Activated naive CD8-positive, alpha-beta T cell treated with anti-CD3 and anti-CD28 coated beads, Interleukin-2, amount 50 U/mL, for 24 hours (primary cell): ENCODE data around the gene RNF144A.

Experiments used
- ATAC-seq: fragments of 150-1000 bp; cut with Tn5 transposase; one replicate; pipeline ENCODE4 v1.10.0; 2021
- DNase-seq: peaks from one replicate; pipeline ENCODE4 v3.0.0; 2021
- H3K27ac Mint-ChIP-seq: one replicate; pipeline ENCODE4 v1.8.0; 2021; ENCODE audit warnings: mild to moderate bottlenecking, mixed read lengths
- H3K27me3 Mint-ChIP-seq: one replicate; pipeline ENCODE4 v1.8.0; 2021; ENCODE audit warnings: mixed read lengths
- H3K36me3 Mint-ChIP-seq: one replicate; pipeline ENCODE4 v1.8.0; 2021; ENCODE audit warnings: low read depth, mixed read lengths
- H3K4me1 Mint-ChIP-seq: one replicate; pipeline ENCODE4 v1.8.0; 2021; ENCODE audit warnings: mixed read lengths
- H3K4me3 Mint-ChIP-seq: one replicate; pipeline ENCODE4 v1.8.0; 2021; ENCODE audit warnings: mild to moderate bottlenecking, moderate library complexity, mixed read lengths
- H3K9me3 Mint-ChIP-seq: one replicate; pipeline ENCODE4 v1.8.0; 2021; ENCODE audit warnings: mixed read lengths

RNF144A gene

GRCh38 chr2:7023542-7023941 lies 106.3 kb downstream of the RNF144A start:
- no peak for ATAC-seq
- no peak overlapping the region for H3K27ac Mint-ChIP-seq
- H3K4me1 Mint-ChIP-seq = no peaks in the 10 kb centered on the region
- DNase-seq = no peak
- H3K27me3 Mint-ChIP-seq = no peaks in the 10 kb centered on the region
- H3K4me3 Mint-ChIP-seq = no peak overlapping the region
- no peaks in the 10 kb centered on the region for H3K9me3 Mint-ChIP-seq
- H3K36me3 Mint-ChIP-seq = peaks cover 10% of the 10 kb centered on the region

DNA sequence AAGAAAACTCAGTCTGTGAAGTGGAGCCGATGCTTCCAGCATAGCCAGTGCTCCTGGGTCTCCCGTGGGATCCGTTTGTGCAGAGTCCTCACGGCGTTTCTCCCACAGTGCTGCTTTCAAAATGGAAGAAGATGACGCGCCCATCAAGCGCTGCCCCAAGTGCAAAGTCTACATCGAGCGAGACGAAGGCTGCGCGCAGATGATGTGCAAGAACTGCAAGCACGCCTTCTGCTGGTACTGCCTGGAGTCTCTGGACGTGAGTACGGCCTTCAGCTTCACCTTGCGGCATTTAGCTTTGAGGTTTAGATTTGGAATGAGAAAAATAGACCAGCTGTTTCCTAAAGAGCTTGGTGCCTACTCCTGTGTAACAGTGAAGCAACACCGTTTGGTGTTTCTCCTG lies 107.0 kb downstream of the RNF144A start:
- Mint-ChIP-seq H3K4me3 (no peak overlapping the region), H3K9me3 (no peaks in the 10 kb centered on the region), H3K4me1 (no peaks in the 10 kb centered on the region), H3K27me3 (no peaks in the 10 kb centered on the region), H3K36me3 (peaks cover 9% of the 10 kb centered on the region), H3K27ac (no peak overlapping the region)
- ATAC-seq = no peak
- DNase-seq = no peak

- Mint-ChIP-seq H3K4me3 (no peak overlapping the region), H3K36me3 (peaks cover 6% of the 10 kb centered on the region), H3K9me3 (no peaks in the 10 kb centered on the region), H3K4me1 (no peaks in the 10 kb centered on the region), H3K27ac (no peak overlapping the region), H3K27me3 (no peaks in the 10 kb centered on the region)
- ATAC-seq (no peak), DNase-seq (no peak)
These were observed 107.9 kb downstream of the RNF144A start for GRCh38 chr2:7025082-7025481.

- H3K27ac Mint-ChIP-seq = no peak overlapping the region
- ATAC-seq (no peak), DNase-seq (no peak)
- H3K36me3 Mint-ChIP-seq = peaks cover 8% of the 10 kb centered on the region
- no peaks in the 10 kb centered on the region for H3K9me3 Mint-ChIP-seq
- no peak overlapping the region for H3K4me3 Mint-ChIP-seq
- H3K27me3 Mint-ChIP-seq = no peaks in the 10 kb centered on the region
- peaks cover 2% of the 10 kb centered on the region for H3K4me1 Mint-ChIP-seq
These were observed 109.5 kb downstream of the RNF144A start for GRCh38 chr2:7026742-7027141.

DNA sequence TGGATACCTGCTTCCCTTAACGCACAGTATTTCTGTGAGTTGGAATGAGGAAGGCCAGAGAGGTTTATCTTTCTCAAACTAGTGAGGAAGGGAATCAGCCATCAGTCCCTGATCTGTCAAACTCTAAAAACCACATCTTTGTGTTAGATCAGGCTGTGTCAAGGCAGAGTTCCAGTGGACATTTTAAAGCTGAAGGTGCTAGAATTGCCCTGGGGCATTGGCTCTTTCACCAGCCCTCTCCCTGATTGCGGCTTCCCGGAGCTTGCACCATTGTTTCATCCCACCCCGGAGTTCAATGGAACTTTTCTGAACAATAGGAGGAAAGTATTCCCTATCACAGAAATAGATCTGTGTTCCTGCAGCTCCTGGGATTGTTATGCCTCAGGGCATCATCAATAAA lies 110.2 kb downstream of the RNF144A start:
- no peak overlapping the region for H3K4me3 Mint-ChIP-seq
- H3K4me1 Mint-ChIP-seq = peaks cover 2% of the 10 kb centered on the region
- no peak overlapping the region for H3K27ac Mint-ChIP-seq
- ATAC-seq (no peak), DNase-seq (no peak)
- no peaks in the 10 kb centered on the region for H3K27me3 Mint-ChIP-seq
- H3K9me3 Mint-ChIP-seq = no peaks in the 10 kb centered on the region
- H3K36me3 Mint-ChIP-seq = peaks cover 9% of the 10 kb centered on the region

GRCh38 chr2:7027956-7028655 lies 110.9 kb downstream of the RNF144A start:
- Mint-ChIP-seq H3K36me3 (peaks cover 11% of the 10 kb centered on the region), H3K4me1 (peaks cover 2% of the 10 kb centered on the region), H3K27me3 (no peaks in the 10 kb centered on the region), H3K9me3 (no peaks in the 10 kb centered on the region), H3K4me3 (no peak overlapping the region), H3K27ac (peak overlapping the region; percentile 9)
- ATAC-seq (no peak), DNase-seq (no peak)

DNA sequence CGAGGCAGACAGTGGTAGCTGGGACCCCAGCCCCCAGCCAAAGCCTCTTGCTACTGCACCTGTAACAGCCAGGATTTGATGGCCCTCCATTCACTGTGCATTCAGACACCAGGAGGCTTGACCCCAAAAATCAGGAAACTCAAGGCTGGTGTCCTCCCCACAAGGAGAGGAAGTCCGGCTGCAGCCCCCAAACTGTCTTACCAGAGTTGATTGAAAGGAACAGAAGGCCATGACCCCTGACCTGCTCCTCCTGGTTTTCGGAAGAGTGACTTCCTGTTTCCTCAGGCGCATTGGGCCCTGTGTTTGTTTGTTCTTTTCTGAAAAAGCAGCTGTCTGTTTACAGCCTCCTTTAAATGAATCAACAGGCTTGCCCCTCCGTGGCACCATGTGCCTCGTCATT lies 111.6 kb downstream of the RNF144A start:
- H3K36me3 Mint-ChIP-seq = peaks cover 14% of the 10 kb centered on the region
- H3K27ac Mint-ChIP-seq = peak overlapping the region; percentile 9
- ATAC-seq (no peak), DNase-seq (no peak)
- H3K4me1 Mint-ChIP-seq = peaks cover 2% of the 10 kb centered on the region
- H3K27me3 Mint-ChIP-seq = no peaks in the 10 kb centered on the region
- H3K4me3 Mint-ChIP-seq = no peak overlapping the region
- H3K9me3 Mint-ChIP-seq = no peaks in the 10 kb centered on the region

GRCh38 chr2:7029291-7030059 lies 112.3 kb downstream of the RNF144A start:
- ATAC-seq (no peak), DNase-seq (no peak)
- Mint-ChIP-seq H3K9me3 (no peaks in the 10 kb centered on the region), H3K4me3 (no peak overlapping the region), H3K27ac (no peak overlapping the region), H3K4me1 (peaks cover 2% of the 10 kb centered on the region), H3K27me3 (no peaks in the 10 kb centered on the region), H3K36me3 (peaks cover 14% of the 10 kb centered on the region)

DNA sequence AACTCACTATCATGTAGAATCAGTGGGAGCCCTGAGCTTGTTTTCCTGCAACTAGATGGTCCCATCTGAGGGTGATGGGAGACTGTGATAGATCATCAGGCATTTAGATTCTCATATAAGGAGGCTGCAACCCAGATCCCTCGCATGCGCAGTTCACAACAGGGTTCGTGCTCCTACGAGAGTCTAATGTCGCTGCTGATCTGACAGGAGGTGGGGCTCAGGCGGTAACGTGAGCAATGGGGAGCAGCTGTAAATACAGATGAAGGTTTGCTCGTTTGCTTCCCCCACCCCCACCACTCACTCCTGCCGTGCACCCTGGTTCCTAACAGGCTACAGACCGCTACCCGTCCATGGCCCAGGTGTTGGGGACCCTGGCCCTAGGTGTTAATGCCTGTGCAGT lies 113.6 kb downstream of the RNF144A start:
- no peak for DNase-seq
- H3K9me3 Mint-ChIP-seq = no peaks in the 10 kb centered on the region
- no peak overlapping the region for H3K4me3 Mint-ChIP-seq
- no peaks in the 10 kb centered on the region for H3K27me3 Mint-ChIP-seq
- peaks cover 2% of the 10 kb centered on the region for H3K4me1 Mint-ChIP-seq
- peaks cover 15% of the 10 kb centered on the region for H3K36me3 Mint-ChIP-seq
- no peak overlapping the region for H3K27ac Mint-ChIP-seq
- ATAC-seq = no peak

DNA sequence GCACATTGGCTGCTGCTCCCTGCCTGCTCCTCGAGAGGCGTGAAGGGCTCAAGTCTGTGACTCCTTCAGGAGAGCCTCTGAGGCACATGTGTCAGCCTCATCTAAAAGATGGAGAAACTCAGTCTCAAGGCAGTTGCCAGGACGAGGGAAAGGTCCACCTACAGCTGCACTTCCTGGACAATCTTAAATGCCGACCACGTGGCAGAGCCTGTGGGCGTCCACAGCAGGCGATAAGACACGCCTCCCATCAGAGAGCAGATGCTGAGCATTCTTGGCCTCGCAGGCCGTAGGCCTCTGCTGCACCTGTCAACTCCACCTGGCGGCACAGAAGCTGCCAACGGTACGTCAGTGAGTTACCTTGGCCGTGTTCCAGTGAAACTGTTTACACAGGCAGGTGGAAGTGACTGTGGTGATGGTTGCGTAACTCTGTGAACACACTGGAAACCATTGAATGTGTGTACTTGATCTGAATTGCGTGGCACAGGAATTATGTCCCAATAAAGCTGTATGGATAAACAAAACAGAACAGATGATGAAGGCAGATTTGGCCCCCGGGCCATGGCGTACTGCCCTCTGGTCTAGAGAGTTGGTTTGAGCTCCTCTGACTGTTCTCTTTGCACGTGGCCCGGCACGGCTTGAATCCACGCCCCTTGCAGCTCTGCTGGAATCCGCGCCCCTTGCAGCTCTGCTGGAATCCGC lies 114.5 kb downstream of the RNF144A start:
- no peak for DNase-seq

GRCh38 chr2:7032371-7032770 lies 115.2 kb downstream of the RNF144A start:
- ATAC-seq = no peak
- no peak for DNase-seq
- Mint-ChIP-seq H3K4me3 (no peak overlapping the region), H3K27ac (no peak overlapping the region), H3K36me3 (peaks cover 18% of the 10 kb centered on the region), H3K27me3 (no peaks in the 10 kb centered on the region), H3K9me3 (no peaks in the 10 kb centered on the region), H3K4me1 (peaks cover 2% of the 10 kb centered on the region)

More for the DNA sequence above, 114.5 kb downstream of the RNF144A start:
- no peak for ATAC-seq
- peaks cover 17% of the 10 kb centered on the region for H3K36me3 Mint-ChIP-seq
- no peaks in the 10 kb centered on the region for H3K9me3 Mint-ChIP-seq
- no peaks in the 10 kb centered on the region for H3K27me3 Mint-ChIP-seq
- no peak overlapping the region for H3K27ac Mint-ChIP-seq
- H3K4me3 Mint-ChIP-seq = no peak overlapping the region
- peaks cover 2% of the 10 kb centered on the region for H3K4me1 Mint-ChIP-seq

GRCh38 chr2:7033136-7033960 lies 116.1 kb downstream of the RNF144A start:
- Mint-ChIP-seq H3K27ac (no peak overlapping the region), H3K4me1 (peaks cover 2% of the 10 kb centered on the region), H3K36me3 (peaks cover 17% of the 10 kb centered on the region), H3K9me3 (no peaks in the 10 kb centered on the region), H3K27me3 (no peaks in the 10 kb centered on the region), H3K4me3 (no peak overlapping the region)
- no peak for ATAC-seq
- DNase-seq = no peak

- H3K4me3 Mint-ChIP-seq = no peak overlapping the region
- H3K9me3 Mint-ChIP-seq = no peaks in the 10 kb centered on the region
- no peak for DNase-seq
- no peaks in the 10 kb centered on the region for H3K27me3 Mint-ChIP-seq
- H3K36me3 Mint-ChIP-seq = peaks cover 16% of the 10 kb centered on the region
- no peak for ATAC-seq
- H3K4me1 Mint-ChIP-seq = peaks cover 2% of the 10 kb centered on the region
- H3K27ac Mint-ChIP-seq = no peak overlapping the region
These were observed 117.1 kb downstream of the RNF144A start for GRCh38 chr2:7034303-7034702.

- DNase-seq = no peak
- Mint-ChIP-seq H3K27ac (no peak overlapping the region), H3K4me1 (peaks cover 2% of the 10 kb centered on the region), H3K27me3 (no peaks in the 10 kb centered on the region), H3K4me3 (no peak overlapping the region), H3K9me3 (no peaks in the 10 kb centered on the region), H3K36me3 (peaks cover 16% of the 10 kb centered on the region)
- no peak for ATAC-seq
These were observed 118.7 kb downstream of the RNF144A start for GRCh38 chr2:7035884-7036283.
